ENCODE measurements around the gene CEP83.

DNA sequence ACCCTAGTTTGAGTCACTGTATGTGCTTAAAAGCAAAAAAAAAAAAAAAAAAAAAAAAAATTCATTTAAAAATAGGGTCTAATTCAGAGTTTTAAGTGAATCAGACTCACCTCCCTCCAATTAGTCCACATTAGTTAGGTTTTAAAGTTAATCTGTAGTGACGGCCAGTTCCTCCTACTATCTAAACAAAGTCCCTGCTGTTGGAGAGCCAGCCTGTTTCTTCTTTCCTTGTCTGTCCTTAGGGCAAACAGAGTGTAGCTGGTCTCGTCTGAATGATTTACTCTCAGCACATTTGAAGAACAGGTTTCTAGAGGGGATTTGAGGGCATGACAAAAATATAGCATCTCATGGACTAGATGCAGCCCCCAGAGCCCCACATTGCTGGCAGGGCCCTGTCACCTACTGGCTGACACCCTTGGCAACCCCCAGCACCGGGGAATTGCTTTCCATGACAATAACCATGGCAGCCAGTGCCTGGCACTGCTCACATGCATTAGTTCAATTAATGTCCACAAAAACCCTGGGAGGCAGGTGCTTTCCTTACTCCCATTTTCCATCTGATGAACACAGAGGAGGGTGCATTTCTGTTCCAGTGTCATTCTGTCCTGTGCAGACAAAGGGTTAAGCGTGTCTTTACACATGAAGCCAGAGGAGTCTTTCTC, 173.0 kb downstream of the CEP83 start:
- TF ChIP-seq, protein P1, sequence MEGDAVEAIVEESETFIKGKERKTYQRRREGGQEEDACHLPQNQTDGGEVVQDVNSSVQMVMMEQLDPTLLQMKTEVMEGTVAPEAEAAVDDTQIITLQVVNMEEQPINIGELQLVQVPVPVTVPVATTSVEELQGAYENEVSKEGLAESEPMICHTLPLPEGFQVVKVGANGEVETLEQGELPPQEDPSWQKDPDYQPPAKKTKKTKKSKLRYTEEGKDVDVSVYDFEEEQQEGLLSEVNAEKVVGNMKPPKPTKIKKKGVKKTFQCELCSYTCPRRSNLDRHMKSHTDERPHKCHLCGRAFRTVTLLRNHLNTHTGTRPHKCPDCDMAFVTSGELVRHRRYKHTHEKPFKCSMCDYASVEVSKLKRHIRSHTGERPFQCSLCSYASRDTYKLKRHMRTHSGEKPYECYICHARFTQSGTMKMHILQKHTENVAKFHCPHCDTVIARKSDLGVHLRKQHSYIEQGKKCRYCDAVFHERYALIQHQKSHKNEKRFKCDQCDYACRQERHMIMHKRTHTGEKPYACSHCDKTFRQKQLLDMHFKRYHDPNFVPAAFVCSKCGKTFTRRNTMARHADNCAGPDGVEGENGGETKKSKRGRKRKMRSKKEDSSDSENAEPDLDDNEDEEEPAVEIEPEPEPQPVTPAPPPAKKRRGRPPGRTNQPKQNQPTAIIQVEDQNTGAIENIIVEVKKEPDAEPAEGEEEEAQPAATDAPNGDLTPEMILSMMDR (IDR thresholded peaks at IDR 0.05) = no peak
- TF ChIP-seq POLR2AphosphoS5 (IDR thresholded peaks at IDR 0.05; ENCODE audit: insufficient read depth in 1 of 2, low read depth in 1 of 2) (no peak), POLR2A (IDR thresholded peaks at IDR 0.05) (no peak)

Measured in vagina (tissue), 2 donors.